Loucy (cell line): ENCODE data around the gene TEX101.

ENCODE experiments used
- H2AFZ ChIP-seq: fragments of 200-600 bp; sonication (generic); 2 replicates; pipeline ENCODE4 v1.6.0; 2016; ENCODE audit warnings: antibody characterized with exemption, mild to moderate bottlenecking, low read length, moderate library complexity
- H3F3A ChIP-seq: fragments of 200-600 bp; 2 replicates; pipeline ENCODE4 v1.6.0; 2016; ENCODE audit warnings: antibody characterized with exemption, low read depth, mild to moderate bottlenecking
- H3K27me3 ChIP-seq: fragments of 200-600 bp; sonication (generic); 2 replicates; pipeline ENCODE4 v1.6.1; 2014; ENCODE audit warnings: low read length, mild to moderate bottlenecking; ENCODE audit not compliant: insufficient read depth, poor library complexity, severe bottlenecking
- H3K36me3 ChIP-seq: fragments of 200-600 bp; sonication (generic); 2 replicates; pipeline ENCODE4 v1.6.1; 2016; ENCODE audit warnings: low read length; ENCODE audit not compliant: insufficient read depth
- H3K4me1 ChIP-seq: fragments of 200-600 bp; sonication (generic); 2 replicates; pipeline ENCODE4 v1.5.1; 2014; ENCODE audit warnings: low read length, mild to moderate bottlenecking; ENCODE audit not compliant: insufficient read depth, poor library complexity, severe bottlenecking
- H3K4me2 ChIP-seq: fragments of 200-600 bp; sonication (generic); 2 replicates; pipeline ENCODE4 v1.6.0; 2014; ENCODE audit warnings: antibody characterized with exemption, low read length, low read depth, mild to moderate bottlenecking; ENCODE audit not compliant: poor library complexity, severe bottlenecking
- H3K4me3 ChIP-seq: fragments of 200-600 bp; sonication (generic); 2 replicates; pipeline ENCODE4 v1.5.1; 2014; ENCODE audit warnings: low read length, mild to moderate bottlenecking, mixed read lengths; ENCODE audit not compliant: poor library complexity, severe bottlenecking
- H3K79me2 ChIP-seq: fragments of 200-600 bp; sonication (generic); 2 replicates; pipeline ENCODE4 v1.6.1; 2014; ENCODE audit warnings: low read length; ENCODE audit not compliant: insufficient read depth
- H3K9ac ChIP-seq: fragments of 200-600 bp; sonication (generic); 2 replicates; pipeline ENCODE4 v1.6.0; 2014; ENCODE audit warnings: mild to moderate bottlenecking, low read depth, low read length, moderate library complexity; ENCODE audit not compliant: poor library complexity, severe bottlenecking
- H3K9me2 ChIP-seq: fragments of 200-600 bp; sonication (generic); replicated peaks from 2 replicates; pipeline ENCODE4 v1.6.1; 2016; ENCODE audit warnings: low read depth, low read length, mixed read lengths
- H3K9me3 ChIP-seq: fragments of 200-600 bp; sonication (generic); 2 replicates; pipeline ENCODE4 v1.6.1; 2014; ENCODE audit warnings: mild to moderate bottlenecking, antibody characterized with exemption, low read length, low read depth; ENCODE audit not compliant: insufficient read depth
- H4K20me1 ChIP-seq: fragments of 200-600 bp; sonication (generic); 2 replicates; pipeline ENCODE4 v1.6.0; 2014; ENCODE audit warnings: antibody characterized with exemption, low read length, mild to moderate bottlenecking; ENCODE audit not compliant: insufficient read depth, poor library complexity, severe bottlenecking
- EZH2phosphoT487 ChIP-seq: fragments of 200-600 bp; IDR thresholded peaks from 2 replicates; pipeline ENCODE4 v1.6.1; 2018; ENCODE audit warnings: antibody characterized with exemption, mild to moderate bottlenecking, moderate library complexity, borderline replicate concordance
- TF ChIP-seq, protein P1 (sequence below): fragments of 200-600 bp; sonication (generic); conservative IDR thresholded peaks from 2 replicates; pipeline ENCODE4 v1.5.1; 2014; ENCODE audit warnings: mild to moderate bottlenecking, antibody characterized with exemption, low read length

The TEX101 gene

DNA sequence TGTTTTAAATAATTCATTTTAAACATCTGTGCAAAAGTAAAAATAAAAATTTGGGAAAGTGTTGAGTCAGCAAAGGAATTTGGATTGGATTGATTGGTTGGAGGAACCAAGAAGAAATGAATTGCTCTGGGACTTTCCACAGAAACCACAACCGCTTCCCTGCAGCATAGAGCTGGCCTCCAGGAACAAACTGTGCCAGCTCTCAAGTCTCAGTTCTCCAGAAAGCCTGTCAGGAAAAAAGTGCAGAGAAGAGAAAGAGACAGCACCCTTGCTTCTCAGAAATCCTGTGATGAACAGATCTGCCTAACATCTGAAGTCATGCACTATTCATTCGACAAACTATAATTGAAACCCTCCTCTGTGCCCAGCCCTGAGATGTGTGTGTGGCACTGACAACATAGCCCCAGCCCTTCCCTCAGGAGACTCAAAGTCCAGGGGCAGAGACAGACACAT lies 35.9 kb downstream of the TEX101 start:
- H3K4me3 ChIP-seq = no peak overlapping the region
- no peaks in the 10 kb centered on the region for H3K4me1 ChIP-seq
- no peaks in the 10 kb centered on the region for H3K27me3 ChIP-seq
- no peak overlapping the region for H3K9ac ChIP-seq
- H3F3A ChIP-seq = no peaks in the 10 kb centered on the region
- H3K4me2 ChIP-seq = no peak overlapping the region
- no peak overlapping the region for H2AFZ ChIP-seq
- TF ChIP-seq, protein P1, sequence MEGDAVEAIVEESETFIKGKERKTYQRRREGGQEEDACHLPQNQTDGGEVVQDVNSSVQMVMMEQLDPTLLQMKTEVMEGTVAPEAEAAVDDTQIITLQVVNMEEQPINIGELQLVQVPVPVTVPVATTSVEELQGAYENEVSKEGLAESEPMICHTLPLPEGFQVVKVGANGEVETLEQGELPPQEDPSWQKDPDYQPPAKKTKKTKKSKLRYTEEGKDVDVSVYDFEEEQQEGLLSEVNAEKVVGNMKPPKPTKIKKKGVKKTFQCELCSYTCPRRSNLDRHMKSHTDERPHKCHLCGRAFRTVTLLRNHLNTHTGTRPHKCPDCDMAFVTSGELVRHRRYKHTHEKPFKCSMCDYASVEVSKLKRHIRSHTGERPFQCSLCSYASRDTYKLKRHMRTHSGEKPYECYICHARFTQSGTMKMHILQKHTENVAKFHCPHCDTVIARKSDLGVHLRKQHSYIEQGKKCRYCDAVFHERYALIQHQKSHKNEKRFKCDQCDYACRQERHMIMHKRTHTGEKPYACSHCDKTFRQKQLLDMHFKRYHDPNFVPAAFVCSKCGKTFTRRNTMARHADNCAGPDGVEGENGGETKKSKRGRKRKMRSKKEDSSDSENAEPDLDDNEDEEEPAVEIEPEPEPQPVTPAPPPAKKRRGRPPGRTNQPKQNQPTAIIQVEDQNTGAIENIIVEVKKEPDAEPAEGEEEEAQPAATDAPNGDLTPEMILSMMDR = no peak
- no peak for TF ChIP-seq EZH2phosphoT487
- H4K20me1 ChIP-seq = no peaks in the 10 kb centered on the region
- no peaks in the 10 kb centered on the region for H3K36me3 ChIP-seq
- no peaks in the 10 kb centered on the region for H3K9me3 ChIP-seq
- no peaks in the 10 kb centered on the region for H3K79me2 ChIP-seq
- no peaks in the 10 kb centered on the region for H3K9me2 ChIP-seq

DNA sequence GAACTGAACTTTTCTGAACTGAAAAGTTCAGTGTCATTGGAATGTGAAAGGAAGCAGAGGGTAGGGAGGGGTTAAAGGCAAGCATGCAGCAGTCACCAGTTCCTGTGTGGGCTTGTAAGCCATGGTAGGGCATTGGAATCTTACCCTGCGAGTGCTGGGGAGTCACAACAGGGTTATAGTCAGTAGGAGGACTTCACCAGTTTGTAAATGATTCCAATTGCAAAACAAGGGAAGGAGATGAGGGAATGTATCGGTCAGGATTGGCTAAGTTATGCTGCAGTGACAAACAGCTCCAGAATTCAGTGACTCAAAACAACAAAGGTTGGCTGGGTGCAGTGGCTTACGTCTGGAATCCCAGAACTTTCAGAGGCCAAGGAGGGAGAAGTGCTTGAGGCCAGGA lies 37.9 kb downstream of the TEX101 start:
- no peak for TF ChIP-seq EZH2phosphoT487
- TF ChIP-seq, protein P1 = no peak
- Histone ChIP-seq H3K79me2 (no peaks in the 10 kb centered on the region), H3F3A (no peaks in the 10 kb centered on the region), H3K9me3 (no peaks in the 10 kb centered on the region), H3K36me3 (no peaks in the 10 kb centered on the region), H3K9me2 (no peaks in the 10 kb centered on the region), H2AFZ (no peak overlapping the region), H4K20me1 (no peaks in the 10 kb centered on the region), H3K4me2 (no peak overlapping the region), H3K9ac (no peak overlapping the region), H3K4me3 (no peak overlapping the region), H3K27me3 (no peaks in the 10 kb centered on the region), H3K4me1 (no peaks in the 10 kb centered on the region)

DNA sequence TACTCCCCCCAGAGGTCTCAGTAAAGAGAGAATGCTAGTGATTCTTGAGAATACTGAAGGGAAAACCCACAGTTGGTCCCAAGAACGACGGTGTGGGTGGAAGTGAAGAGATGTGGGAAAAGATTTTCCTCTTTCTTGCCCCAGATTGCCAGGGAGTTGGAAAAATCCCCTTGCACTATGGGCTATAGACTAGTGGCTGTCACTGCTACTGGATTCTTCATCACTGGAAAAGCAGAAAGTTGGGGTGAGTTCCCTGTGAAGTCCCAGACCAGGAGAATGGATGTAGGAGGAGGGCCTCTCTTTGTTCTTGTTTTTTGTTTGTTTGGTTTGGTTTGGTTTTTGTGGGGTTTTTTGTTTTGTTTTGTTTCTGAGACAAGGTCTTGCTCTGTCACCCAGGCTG lies 39.3 kb downstream of the TEX101 start:
- Histone ChIP-seq H3K27me3 (no peaks in the 10 kb centered on the region), H4K20me1 (no peaks in the 10 kb centered on the region), H3K9me2 (no peaks in the 10 kb centered on the region), H3K9me3 (no peaks in the 10 kb centered on the region), H3K4me3 (no peak overlapping the region), H3K9ac (no peak overlapping the region), H3F3A (no peaks in the 10 kb centered on the region), H3K36me3 (no peaks in the 10 kb centered on the region), H3K4me2 (no peak overlapping the region), H3K4me1 (no peaks in the 10 kb centered on the region), H3K79me2 (no peaks in the 10 kb centered on the region), H2AFZ (no peak overlapping the region)
- TF ChIP-seq EZH2phosphoT487 = no peak
- TF ChIP-seq, protein P1 = no peak
